GM12872 (cell line): ENCODE measurements around the gene F13A1.

ENCODE experiments used
- TF ChIP-seq, protein P1 (sequence below): IDR thresholded peaks from 3 replicates; pipeline ENCODE4 v1.5.1; 2011; ENCODE audit warnings: low read depth, mild to moderate bottlenecking, low read length, moderate library complexity; ENCODE audit not compliant: insufficient read depth

F13A1 gene

DNA sequence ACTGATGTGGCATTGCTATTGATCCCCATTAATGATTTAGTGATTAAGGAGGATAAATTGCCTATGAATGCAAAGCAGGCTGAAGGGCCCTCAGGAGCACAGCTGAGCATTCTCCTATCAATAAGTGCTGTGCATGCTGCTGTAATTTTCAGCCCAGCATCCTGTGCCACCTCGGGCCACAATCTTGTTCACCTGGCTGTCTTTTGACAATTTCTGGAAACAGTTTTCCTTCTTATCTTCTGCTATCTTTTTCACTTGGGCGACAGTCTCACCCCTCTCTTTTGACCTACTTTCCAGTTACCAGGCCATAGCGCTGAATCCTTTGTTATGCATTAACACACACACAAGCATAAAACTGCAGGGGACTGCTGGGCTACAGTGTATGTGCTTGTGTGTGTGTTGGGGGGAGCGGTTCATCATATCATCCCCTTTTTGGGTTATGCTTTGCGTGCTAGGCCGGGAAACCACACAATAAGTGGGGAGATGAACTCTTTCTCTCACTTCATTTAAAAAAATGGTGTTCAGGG is 60.2 kb downstream of the F13A1 start:
- TF ChIP-seq, protein P1, sequence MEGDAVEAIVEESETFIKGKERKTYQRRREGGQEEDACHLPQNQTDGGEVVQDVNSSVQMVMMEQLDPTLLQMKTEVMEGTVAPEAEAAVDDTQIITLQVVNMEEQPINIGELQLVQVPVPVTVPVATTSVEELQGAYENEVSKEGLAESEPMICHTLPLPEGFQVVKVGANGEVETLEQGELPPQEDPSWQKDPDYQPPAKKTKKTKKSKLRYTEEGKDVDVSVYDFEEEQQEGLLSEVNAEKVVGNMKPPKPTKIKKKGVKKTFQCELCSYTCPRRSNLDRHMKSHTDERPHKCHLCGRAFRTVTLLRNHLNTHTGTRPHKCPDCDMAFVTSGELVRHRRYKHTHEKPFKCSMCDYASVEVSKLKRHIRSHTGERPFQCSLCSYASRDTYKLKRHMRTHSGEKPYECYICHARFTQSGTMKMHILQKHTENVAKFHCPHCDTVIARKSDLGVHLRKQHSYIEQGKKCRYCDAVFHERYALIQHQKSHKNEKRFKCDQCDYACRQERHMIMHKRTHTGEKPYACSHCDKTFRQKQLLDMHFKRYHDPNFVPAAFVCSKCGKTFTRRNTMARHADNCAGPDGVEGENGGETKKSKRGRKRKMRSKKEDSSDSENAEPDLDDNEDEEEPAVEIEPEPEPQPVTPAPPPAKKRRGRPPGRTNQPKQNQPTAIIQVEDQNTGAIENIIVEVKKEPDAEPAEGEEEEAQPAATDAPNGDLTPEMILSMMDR, result no peak

DNA sequence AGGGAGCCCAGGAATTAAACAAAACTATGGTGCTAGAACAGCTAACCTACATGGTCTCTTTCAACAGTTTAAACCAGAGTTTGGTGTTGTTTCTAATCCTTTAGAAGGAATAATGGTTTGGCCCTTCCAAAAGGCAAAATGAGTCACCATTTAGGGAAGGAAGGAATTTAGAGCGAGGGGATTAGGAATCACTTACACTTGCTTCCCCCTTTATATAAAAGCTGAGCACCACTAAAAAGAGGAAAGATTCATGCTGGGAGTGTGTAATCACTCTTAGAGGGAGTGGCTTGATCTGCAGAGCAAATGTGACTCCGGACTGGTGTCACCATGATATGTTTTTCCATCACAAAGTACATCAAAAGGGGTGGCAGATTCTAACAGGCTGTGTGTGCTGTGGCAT is 63.6 kb downstream of the F13A1 start:
- TF ChIP-seq, protein P1, result no peak

DNA sequence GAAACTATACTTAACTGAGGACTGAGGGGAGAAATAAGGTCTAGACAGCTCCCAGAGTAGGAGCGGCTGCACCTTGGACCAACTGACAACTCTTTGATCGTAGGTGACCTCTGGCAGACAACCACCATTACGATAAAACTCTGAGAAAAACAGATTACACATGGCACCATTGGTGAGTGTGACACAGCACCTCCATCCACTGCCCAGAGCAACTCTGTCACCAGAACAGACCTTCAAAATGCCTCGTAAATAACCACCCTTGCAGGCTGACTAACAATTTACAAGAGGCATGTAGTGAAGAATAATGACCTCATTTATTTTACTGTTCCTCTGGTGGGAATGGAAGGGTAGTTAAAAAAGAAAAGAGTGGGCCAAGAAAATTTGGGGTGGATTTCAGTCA is 64.2 kb downstream of the F13A1 start:
- TF ChIP-seq, protein P1, result no peak

DNA sequence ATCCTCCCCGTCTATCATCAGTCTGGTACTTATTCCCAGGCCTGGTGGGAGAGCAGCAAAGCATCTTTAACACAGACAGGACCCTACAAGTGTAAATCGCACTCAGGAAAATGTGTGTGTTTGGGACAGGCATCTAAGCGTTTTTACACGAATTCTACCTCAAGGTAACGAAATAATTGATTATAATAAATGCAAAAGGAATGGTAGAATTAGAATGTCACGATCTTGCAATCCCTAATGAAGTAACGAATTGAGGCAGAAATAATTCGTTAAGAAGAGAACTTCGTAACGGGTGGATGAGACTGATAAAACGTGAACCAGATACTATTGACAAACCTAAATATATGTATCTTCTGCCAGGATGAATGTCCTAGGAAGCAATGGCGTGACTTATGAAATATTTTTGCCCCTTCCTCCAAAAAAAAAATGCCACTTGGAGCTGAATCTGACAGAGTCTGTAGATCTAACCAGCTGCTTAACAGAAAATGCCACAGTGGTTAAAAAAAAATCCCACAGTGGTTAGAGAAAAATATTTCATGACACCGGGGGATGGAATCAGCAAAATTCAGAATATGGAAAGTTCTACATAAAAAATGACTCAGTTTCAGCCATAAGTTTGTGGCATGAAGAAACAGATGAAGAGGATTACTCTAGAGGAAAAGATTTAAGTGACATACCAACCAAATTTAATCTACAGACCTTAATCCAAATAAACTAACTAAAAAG is 68.7 kb downstream of the F13A1 start:
- TF ChIP-seq, protein P1, result no peak

DNA sequence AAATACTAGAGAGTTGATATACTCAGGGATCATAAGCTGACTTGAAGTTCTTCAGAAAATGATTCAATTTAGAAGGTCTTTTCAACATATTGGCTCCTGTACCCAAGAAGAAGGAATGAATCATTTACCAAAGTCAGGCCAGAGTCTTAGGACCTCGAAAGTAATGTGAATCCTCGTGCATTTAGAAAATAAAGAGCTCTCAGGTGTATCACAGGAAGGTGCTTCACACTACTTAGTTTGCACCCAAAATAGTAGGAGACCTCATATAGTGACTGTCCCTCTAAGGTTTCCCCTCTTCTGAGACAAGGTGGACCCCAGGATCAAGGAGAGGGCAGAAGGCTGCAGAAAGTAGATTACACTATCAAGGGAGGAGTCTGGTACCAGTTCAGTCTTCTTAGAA is 71.8 kb downstream of the F13A1 start:
- TF ChIP-seq, protein P1, result no peak

DNA sequence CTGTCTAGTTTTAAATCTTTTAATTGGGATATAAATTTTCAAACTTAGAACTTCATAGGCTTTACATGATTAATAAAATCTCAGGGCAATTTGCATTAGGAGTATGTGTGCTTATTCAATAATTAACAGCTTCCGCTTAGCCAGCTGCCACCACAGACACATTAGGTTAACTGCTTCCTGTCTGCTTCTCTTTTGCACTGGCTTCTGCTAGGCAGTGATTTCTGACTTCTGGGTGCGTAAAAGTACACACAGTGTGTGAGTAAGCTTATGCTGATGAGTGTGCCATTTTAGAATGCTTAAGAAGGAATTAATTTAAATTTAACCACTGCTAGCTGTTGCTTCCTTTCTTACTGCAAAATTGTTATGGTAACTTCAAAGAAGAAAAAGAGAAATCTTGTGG is 73.9 kb downstream of the F13A1 start:
- TF ChIP-seq, protein P1, result no peak

DNA sequence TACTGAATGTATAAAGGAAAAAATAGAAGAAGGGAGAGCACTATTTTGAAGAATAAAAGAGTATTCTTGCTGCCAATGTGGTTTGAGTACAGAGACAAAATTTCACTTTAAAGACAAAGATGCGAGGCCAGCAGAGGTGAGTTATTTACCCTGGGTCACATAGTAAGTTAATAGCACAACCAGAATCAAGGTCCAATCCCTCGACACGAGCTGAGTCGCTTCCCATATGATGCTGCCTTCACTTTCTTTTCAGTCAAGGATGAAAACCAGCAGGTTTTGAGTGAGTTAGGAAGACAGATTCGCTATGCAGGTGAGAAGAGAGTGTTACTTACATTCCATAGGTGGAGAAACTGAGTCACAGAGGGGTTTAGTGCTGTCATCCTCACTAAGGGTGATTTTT is 75.8 kb downstream of the F13A1 start:
- TF ChIP-seq, protein P1, result no peak

DNA sequence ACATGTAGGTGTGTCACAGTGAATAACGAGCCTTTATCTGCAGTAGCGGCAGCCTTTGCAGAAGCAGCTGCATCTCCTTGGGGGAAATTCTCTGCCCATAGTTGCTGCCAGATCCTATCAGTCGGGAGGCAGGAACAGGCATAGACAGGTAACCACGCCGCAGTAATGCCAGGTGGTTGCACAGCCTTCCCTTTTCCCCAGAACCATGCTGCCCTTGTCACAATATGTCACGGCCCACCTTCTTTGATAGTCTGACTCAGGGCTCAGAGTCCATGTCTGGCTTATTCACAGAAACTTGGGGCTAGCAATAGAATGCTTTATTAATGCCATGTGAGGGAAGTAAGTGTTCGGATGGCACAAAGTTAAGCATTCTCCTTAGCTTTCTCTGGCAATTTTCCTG is 76.6 kb downstream of the F13A1 start:
- TF ChIP-seq, protein P1, result no peak
